GM12801 (cell line): ENCODE measurements around the gene KCNJ3.

Experiments used
- CTCF ChIP-seq: IDR thresholded peaks from one replicate; pipeline ENCODE4 v1.5.1; 2011; ENCODE audit warnings: control low read depth; ENCODE audit not compliant: insufficient read length; ENCODE audit errors: extremely low read depth

Gene KCNJ3

GRCh38 chr2:154882725-154883124 lies 184.2 kb downstream of the KCNJ3 start:
- no peak for TF ChIP-seq CTCF

GRCh38 chr2:154886316-154886715 lies 187.8 kb downstream of the KCNJ3 start:
- no peak for TF ChIP-seq CTCF

DNA sequence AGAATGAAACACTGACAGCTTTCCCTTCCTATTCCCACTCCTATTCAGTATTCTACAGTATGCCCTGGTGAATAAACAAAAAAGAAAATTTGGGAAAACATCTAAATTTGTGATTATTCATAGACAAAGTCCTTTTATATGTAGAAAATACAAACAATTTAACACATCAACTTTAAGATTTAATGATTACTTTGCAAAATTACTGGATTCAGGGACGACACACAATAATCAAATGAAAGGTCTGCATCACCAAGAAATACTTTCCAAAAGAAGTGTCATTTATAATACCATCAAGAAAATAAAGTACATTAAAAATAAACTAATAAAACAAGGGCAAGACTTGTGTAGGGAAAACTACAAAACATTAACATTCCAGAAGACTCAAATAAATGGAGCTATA lies 199.8 kb downstream of the KCNJ3 start:
- no peak for TF ChIP-seq CTCF

DNA sequence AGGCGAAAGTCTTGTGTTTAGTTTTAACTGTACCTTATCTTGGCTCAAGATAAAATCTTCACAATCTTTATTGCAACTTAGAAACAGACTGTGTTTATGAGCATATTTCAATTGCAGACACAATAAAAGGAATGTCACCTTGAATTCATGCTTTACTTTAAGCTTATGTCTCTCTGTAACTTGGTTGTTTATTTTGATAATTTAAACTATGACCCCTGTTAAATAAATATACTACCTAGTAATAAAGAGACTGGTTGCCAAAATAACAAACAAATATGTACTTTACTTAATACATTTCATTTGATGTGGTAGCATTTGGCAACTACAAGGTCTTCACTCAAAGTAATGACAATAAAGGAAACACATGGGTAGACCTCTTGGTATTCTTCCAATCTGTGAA lies 202.6 kb downstream of the KCNJ3 start:
- TF ChIP-seq CTCF = no peak
